GM18861 (cell line): ENCODE results near the gene ADORA3.
"Not testable (repeated sequence)": the region's sequence is repeated elsewhere in the genome, so short reads cannot be mapped to it uniquely, and the experiment has no call there.

Experiments used
- ATAC-seq: cut with Tn5 transposase; IDR thresholded peaks from one replicate; pipeline ENCODE4 v1.9.1; 2021; ENCODE audit not compliant: unreplicated experiment

Gene ADORA3

GRCh38 chr1:111503585-111504060 lies at the start of gene ADORA3, which contains the start of gene TMIGD3:
Gene ADORA3 (minus strand): TSS chr1:111503633. CDS start chr1:111503354, 279 bp downstream.
Gene TMIGD3 (minus strand): TSS chr1:111503633. CDS start chr1:111503354, 279 bp downstream.
- ATAC-seq: no peak

GRCh38 chr1:111553196-111553595 lies 49.8 kb upstream of the ADORA3 start:
- ATAC-seq: no peak

- ATAC-seq: no peak
These were observed 49.2 kb upstream of the ADORA3 start for GRCh38 chr1:111552587-111552986.

GRCh38 chr1:111551623-111552411 lies 48.4 kb upstream of the ADORA3 start:
- ATAC-seq: no peak

- ATAC-seq: not testable (repeated sequence)
These were observed 44.4 kb upstream of the ADORA3 start for GRCh38 chr1:111547786-111548185.

GRCh38 chr1:111542187-111542586 lies 38.8 kb upstream of the ADORA3 start:
- no peak for ATAC-seq

- no peak for ATAC-seq
These were observed 38.3 kb upstream of the ADORA3 start for GRCh38 chr1:111541721-111542120.

- ATAC-seq: no peak
These were observed 37.5 kb upstream of the ADORA3 start for GRCh38 chr1:111540928-111541327.

GRCh38 chr1:111538343-111539025 lies 35.1 kb upstream of the ADORA3 start:
- ATAC-seq: no peak

GRCh38 chr1:111535256-111536191 lies 32.1 kb upstream of the ADORA3 start:
- no peak for ATAC-seq

GRCh38 chr1:111520053-111520452 lies 16.6 kb upstream of the ADORA3 start:
- no peak for ATAC-seq

GRCh38 chr1:111517469-111518225 lies 14.2 kb upstream of the ADORA3 start:
- no peak for ATAC-seq

GRCh38 chr1:111516005-111516535 lies 12.6 kb upstream of the ADORA3 start:
- no peak for ATAC-seq

- no peak for ATAC-seq
These were observed 12.0 kb upstream of the ADORA3 start for GRCh38 chr1:111515291-111516004.

GRCh38 chr1:111513410-111514020 lies 10.1 kb upstream of the ADORA3 start:
- no peak for ATAC-seq

GRCh38 chr1:111512931-111513330 lies 9.5 kb upstream of the ADORA3 start:
- ATAC-seq: no peak

GRCh38 chr1:111512132-111512889 lies 8.9 kb upstream of the ADORA3 start:
- ATAC-seq: no peak

- no peak for ATAC-seq
These were observed 7.9 kb upstream of the ADORA3 start for GRCh38 chr1:111511370-111511769.
